HG03039 (cell line): Measurements from ENCODE around the gene TSSC4.

ENCODE experiments used
- ATAC-seq: cut with Tn5 transposase; IDR thresholded peaks from one replicate; pipeline ENCODE4 v1.9.1; 2021; ENCODE audit warnings: mild to moderate bottlenecking, moderate library complexity; ENCODE audit not compliant: unreplicated experiment

Gene TSSC4

GRCh38 chr11:2368851-2369180 is 31.7 kb upstream of the TSSC4 start:
- ATAC-seq, result no peak

DNA sequence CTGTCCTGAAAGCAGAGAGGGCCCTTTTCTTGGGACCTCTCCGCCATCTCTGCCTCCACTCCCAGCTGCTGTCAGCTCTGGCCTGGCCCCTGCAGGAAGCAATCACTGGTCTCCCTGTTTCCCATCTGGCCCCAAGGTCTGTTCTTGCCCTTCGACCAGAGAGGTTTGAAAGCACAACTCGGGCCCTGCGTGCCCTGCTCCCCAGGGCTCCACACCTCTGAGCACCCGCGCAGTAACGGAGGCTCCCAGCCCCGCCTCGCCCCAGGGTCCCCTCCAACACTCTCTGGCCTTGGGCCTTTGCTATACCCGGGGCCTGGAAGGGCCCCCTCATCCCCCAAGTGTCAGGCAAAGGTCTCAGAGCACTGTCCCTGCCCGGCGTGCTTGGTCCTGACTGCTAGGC is 31.2 kb upstream of the TSSC4 start:
- ATAC-seq, result no peak

DNA sequence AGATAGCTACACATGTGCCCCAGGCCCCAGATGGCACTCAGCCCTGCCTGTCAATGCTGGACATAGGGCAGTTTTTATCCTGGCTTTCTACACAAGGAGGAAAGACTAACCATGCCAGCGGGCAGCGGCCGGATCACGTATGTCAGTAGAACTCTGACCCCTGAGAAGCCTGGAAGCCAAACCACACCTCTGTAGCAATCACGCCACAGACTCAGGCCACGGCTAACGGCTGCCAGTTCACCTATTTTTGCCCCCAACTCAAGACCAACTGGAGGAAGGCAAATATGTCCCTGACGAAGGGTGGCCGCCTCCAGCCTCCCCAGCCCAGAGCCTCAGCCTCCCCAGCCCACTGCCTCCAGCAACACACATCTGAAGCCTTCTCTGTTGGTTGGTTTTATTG is 30.7 kb upstream of the TSSC4 start:
- no peak for ATAC-seq

DNA sequence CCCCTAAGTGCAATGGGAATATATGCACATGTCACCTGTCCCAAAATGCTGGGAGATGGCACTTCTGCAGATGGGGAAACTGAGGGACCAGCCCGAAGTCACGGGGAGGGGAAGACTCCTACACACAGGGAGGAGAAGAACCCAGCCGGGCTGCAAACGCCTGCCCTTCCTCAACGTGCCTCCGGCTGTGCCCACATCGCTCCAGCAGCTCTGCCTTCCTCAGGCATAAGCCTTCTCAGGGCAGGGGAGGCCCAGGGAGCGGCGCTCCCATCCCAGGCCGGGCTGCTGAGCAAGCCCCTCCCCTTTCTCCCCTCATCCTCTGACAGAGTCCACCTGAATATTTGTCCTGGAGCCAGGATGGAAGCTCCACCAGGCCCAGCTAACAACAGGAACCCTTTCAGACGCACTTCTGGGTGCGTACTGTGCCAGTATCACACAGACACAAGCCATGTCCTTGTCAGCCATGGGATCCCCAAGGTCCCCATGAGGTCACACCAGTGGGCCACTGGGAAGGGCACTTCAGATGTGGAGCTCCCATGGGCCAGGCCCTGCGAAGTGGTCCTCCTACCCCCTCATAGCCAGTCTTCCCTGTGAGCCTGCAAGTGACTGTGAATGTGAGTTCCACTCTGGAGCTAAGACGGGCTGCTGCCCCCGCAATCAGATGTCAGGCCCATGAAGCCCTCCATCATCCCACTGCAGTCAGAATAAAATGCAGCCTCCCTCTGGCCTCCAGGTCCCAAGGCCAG is 25.9 kb upstream of the TSSC4 start:
- no peak for ATAC-seq

- no peak for ATAC-seq
Measured at GRCh38 chr11:2375341-2375853, 25.2 kb upstream of the TSSC4 start.

- no peak for ATAC-seq
Measured at GRCh38 chr11:2375964-2376551, 24.5 kb upstream of the TSSC4 start.

- peak; percentile 45 for ATAC-seq
Measured at GRCh38 chr11:2376751-2377451, 23.6 kb upstream of the TSSC4 start, which contains the start of gene CD81. Gene CD81, plus strand, starts transcription at chr11:2377310. Its CDS starts 240 bp downstream, at chr11:2377550.

GRCh38 chr11:2377511-2378443 is 22.8 kb upstream of the TSSC4 start:
- ATAC-seq, result peak; percentile 14

DNA sequence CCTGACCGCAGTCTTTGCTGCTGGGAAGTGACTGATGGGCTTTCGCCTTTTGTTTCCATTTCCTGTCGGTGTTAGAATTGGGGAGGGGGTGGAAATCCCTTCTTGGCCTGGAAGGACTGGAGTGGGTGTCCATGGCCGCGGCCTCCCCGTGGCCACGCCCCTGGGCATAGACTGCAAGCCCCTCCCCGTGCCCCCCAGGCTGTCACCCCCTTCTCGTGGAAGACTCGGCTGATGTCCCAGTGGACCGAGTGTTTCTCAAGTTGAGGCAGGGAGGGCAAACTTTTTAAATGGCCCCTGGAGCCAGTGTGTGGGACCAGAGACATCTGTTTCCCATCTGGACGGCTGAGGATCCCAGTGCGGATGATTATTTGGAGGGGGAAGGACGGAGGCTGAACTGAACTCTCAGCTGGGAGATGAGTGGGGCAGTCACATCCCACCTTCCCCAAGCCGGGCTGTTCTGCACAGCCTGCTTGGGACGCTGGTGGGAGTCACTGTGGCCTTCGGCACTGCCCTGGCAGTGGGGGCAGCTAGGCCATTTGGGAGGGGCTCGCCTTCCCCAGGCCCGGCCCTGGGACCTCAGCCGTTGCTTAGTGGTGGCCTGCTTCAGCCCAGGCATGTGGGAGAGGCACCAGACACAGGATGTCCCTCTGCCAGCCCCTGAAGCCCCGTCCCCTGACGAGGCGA is 21.9 kb upstream of the TSSC4 start:
- ATAC-seq, result no peak

- ATAC-seq, result no peak
Measured at GRCh38 chr11:2379466-2380174, 20.9 kb upstream of the TSSC4 start.

DNA sequence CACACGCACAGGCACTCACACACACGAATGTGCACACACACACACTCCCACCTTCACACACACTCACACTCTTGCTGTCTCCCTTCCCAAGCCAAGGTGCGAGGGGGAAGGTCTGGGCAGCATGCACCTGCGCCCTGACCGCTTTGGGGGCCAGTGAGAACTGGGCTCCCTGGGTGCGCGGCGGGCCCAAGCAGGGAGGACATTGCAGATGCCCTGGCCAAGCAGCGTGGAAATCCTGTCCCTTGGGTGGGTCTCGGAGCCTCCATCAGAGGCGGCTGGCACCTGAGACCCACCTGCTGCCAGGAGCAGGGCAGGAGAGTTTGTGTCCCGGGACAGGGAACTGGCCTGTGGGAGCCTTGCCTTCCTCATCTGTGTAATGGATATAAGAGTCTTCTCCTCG is 20.2 kb upstream of the TSSC4 start:
- no peak for ATAC-seq

GRCh38 chr11:2380807-2381350 is 19.7 kb upstream of the TSSC4 start:
- ATAC-seq, result no peak

DNA sequence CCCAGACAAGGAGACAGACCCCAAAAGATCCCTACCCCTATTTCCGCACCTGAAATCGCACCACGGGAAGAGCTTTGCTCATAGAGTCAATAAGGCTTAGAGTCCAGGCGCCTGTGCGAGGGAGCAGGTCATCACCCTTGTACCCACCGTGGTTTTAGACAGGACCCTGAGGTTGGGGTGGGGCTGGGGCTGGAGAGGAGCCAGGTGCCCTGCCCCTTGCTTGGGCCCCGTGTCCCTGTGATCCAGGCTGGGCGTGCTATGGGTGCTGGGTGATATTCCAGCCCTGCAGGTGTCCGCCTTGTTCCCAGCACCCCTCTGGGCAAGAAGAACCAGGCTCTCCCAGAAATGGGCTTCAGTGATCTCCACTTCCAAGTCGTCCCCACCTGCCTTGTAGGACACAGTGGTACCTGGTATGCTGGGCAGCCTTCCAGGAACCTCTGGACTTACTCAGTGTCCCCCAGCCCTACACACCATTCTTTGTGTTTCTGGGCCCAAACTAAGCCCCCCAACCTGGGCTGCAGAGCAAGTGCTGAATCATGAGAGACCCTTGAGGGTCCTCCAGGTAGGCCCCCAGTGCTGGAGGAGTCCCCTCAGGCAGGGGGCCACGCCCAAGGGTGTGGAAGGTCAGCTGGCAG is 18.9 kb upstream of the TSSC4 start:
- ATAC-seq, result no peak

GRCh38 chr11:2382129-2382517 is 18.4 kb upstream of the TSSC4 start:
- ATAC-seq, result no peak

GRCh38 chr11:2382936-2383851 is 17.4 kb upstream of the TSSC4 start:
- ATAC-seq, result no peak

GRCh38 chr11:2383852-2384804 is 16.4 kb upstream of the TSSC4 start:
- ATAC-seq, result no peak
